IMR-90 (cell line): ENCODE data around the gene STRA8. TPM values are rescaled to one million over a fixed set of nuclear protein-coding genes. Genes with fewer than 3 reads are reported as not detected.

Experiments used
- ATAC-seq: fragments of 200-7000 bp; cut with Tn5 transposase; 2 replicates; pipeline ENCODE4 v1.9.1; 2020; ENCODE audit warnings: low read depth, mild to moderate bottlenecking, moderate library complexity
- BruUV-seq: library from RNA; stranded (reverse); fragments of 400-500 nt; replicated peaks from 2 replicates; lab custom pipeline; 2021; lab: Mats Ljungman, UMichigan
- CTCF ChIA-PET: fragments of 300-600 bp; formaldehyde crosslinking; extraction: SDS; loops from one replicate; lab custom pipeline; 2021; ENCODE audit warnings: antibody characterized with exemption; lab: Yijun Ruan, JAX
- POLR2A ChIA-PET: fragments of 300-600 bp; sonication (Branson Sonifier 250); formaldehyde crosslinking; loops from one replicate; lab custom pipeline; 2022; ENCODE audit warnings: antibody characterized with exemption; ENCODE audit not compliant: unreplicated experiment; lab: Charles Lee
- DNase-seq: peaks from one replicate; pipeline ENCODE4 v3.0.0; 2013
- H2AFZ ChIP-seq: replicated peaks from 2 replicates; pipeline ENCODE3; 2013; ENCODE audit warnings: low read length, mild to moderate bottlenecking; ENCODE audit not compliant: poor library complexity
- H2AK5ac ChIP-seq: 2 replicates; pipeline ENCODE4 v1.6.1; 2013; ENCODE audit warnings: low read depth, low read length, inconsistent platforms
- H2AK9ac ChIP-seq: replicated peaks from 2 replicates; pipeline ENCODE3; 2013; ENCODE audit warnings: mild to moderate bottlenecking, low read depth, low read length, moderate library complexity; ENCODE audit not compliant: poor library complexity
- H2BK120ac ChIP-seq: 2 replicates; pipeline ENCODE4 v1.6.1; 2013; ENCODE audit warnings: low read depth, low read length, inconsistent platforms
- H2BK15ac ChIP-seq: 3 replicates; pipeline ENCODE4 v1.6.1; 2013; ENCODE audit warnings: low read depth, low read length, inconsistent platforms
- H2BK20ac ChIP-seq: 2 replicates; pipeline ENCODE4 v1.6.1; 2013; ENCODE audit warnings: low read depth, mild to moderate bottlenecking, inconsistent platforms, low read length, moderate library complexity
- H2BK5ac ChIP-seq: 2 replicates; pipeline ENCODE4 v1.6.1; 2013; ENCODE audit warnings: mild to moderate bottlenecking, low read depth, low read length, inconsistent platforms; ENCODE audit not compliant: poor library complexity, severe bottlenecking
- H3K14ac ChIP-seq: replicated peaks from 2 replicates; pipeline ENCODE4 v1.6.1; 2013; ENCODE audit warnings: low read depth, low read length, inconsistent platforms
- H3K18ac ChIP-seq: 2 replicates; pipeline ENCODE4 v1.6.1; 2013; ENCODE audit warnings: low read depth, low read length, control low read depth
- H3K23ac ChIP-seq: 2 replicates; pipeline ENCODE4 v1.6.1; 2013; ENCODE audit warnings: low read depth, low read length, inconsistent platforms
- H3K27ac ChIP-seq: 2 replicates; pipeline ENCODE4 v1.5.1; 2013; ENCODE audit warnings: mild to moderate bottlenecking, control low read depth, low read length; ENCODE audit not compliant: insufficient read depth
- H3K27me3 ChIP-seq: 2 replicates; pipeline ENCODE4 v1.6.1; 2013; ENCODE audit warnings: low read length; ENCODE audit not compliant: control insufficient read depth, insufficient read depth
- H3K36me3 ChIP-seq: 2 replicates; pipeline ENCODE4 v1.6.1; 2013; ENCODE audit warnings: low read length, mixed read lengths; ENCODE audit not compliant: control insufficient read depth, insufficient read depth
- H3K4ac ChIP-seq: 2 replicates; pipeline ENCODE4 v1.6.1; 2013; ENCODE audit warnings: low read depth, low read length, inconsistent platforms
- H3K4me1 ChIP-seq: 2 replicates; pipeline ENCODE4 v1.6.1; 2013; ENCODE audit warnings: low read length, mixed read lengths; ENCODE audit not compliant: control insufficient read depth, insufficient read depth
- H3K4me2 ChIP-seq: 2 replicates; pipeline ENCODE4 v1.6.1; 2013; ENCODE audit warnings: low read depth, mild to moderate bottlenecking, control low read depth, low read length, moderate library complexity
- H3K4me3 ChIP-seq: 2 replicates; pipeline ENCODE4 v1.5.1; 2013; ENCODE audit warnings: low read depth, mild to moderate bottlenecking, control low read depth, low read length, moderate library complexity; ENCODE audit not compliant: insufficient read depth
- H3K56ac ChIP-seq: 2 replicates; pipeline ENCODE4 v1.6.1; 2013; ENCODE audit warnings: low read length, inconsistent platforms; ENCODE audit not compliant: insufficient read depth; ENCODE audit errors: extremely low read depth
- H3K79me1 ChIP-seq, 2 experiments: 2 replicates each; pipeline ENCODE4 v1.6.1; 2013; ENCODE audit warnings: low read length in 2 of 2, inconsistent platforms in 1 of 2, low read depth in 1 of 2
- H3K9ac ChIP-seq: 2 replicates; pipeline ENCODE4 v1.6.1; 2013; ENCODE audit warnings: low read depth, low read length, control low read depth
- H3K9me1 ChIP-seq: 2 replicates; pipeline ENCODE4 v1.6.1; 2013; ENCODE audit warnings: low read length, inconsistent platforms; ENCODE audit not compliant: insufficient read depth
- H3K9me3 ChIP-seq: 2 replicates; pipeline ENCODE4 v1.6.1; 2013; ENCODE audit warnings: low read length; ENCODE audit not compliant: control insufficient read depth, insufficient read depth
- H4K20me1 ChIP-seq: 2 replicates; pipeline ENCODE4 v1.6.1; 2013; ENCODE audit warnings: low read length, inconsistent platforms; ENCODE audit not compliant: insufficient read depth
- H4K5ac ChIP-seq: 2 replicates; pipeline ENCODE4 v1.6.1; 2013; ENCODE audit warnings: mild to moderate bottlenecking, low read depth, low read length, control low read depth
- H4K8ac ChIP-seq, 2 experiments: 2 replicates each; pipeline ENCODE4 v1.6.1; 2013; ENCODE audit warnings: low read depth in 2 of 2, low read length in 2 of 2, control low read depth in 1 of 2, inconsistent platforms in 1 of 2
- H4K91ac ChIP-seq: 2 replicates; pipeline ENCODE4 v1.6.1; 2013; ENCODE audit warnings: low read depth, low read length, inconsistent platforms; ENCODE audit not compliant: insufficient read depth
- CEBPB ChIP-seq: IDR thresholded peaks from 2 replicates; pipeline ENCODE4 v1.6.1; 2012; ENCODE audit warnings: low read depth, low read length, improper control_type of control experiment
- CHD1 ChIP-seq: IDR thresholded peaks from 2 replicates; pipeline ENCODE4 v1.6.1; 2012; ENCODE audit warnings: low read depth, low read length, improper control_type of control experiment
- ELK1 ChIP-seq: fragments of 150-350 bp; IDR thresholded peaks from 2 replicates; pipeline ENCODE4 v1.6.1; 2016; ENCODE audit warnings: low read depth, mild to moderate bottlenecking, low read length, moderate library complexity, borderline replicate concordance
- FOS ChIP-seq: fragments of 150-350 bp; IDR thresholded peaks from 2 replicates; pipeline ENCODE4 v1.6.1; 2016; ENCODE audit warnings: low read depth, low read length
- MAZ ChIP-seq: IDR thresholded peaks from 2 replicates; pipeline ENCODE4 v1.6.1; 2012; ENCODE audit warnings: low read depth, mild to moderate bottlenecking, low read length, improper control_type of control experiment, moderate library complexity, borderline replicate concordance
- POLR2A ChIP-seq: IDR thresholded peaks from 2 replicates; pipeline ENCODE4 v1.6.1; 2012; ENCODE audit warnings: mild to moderate bottlenecking, low read depth, low read length
- RAD21 ChIP-seq: IDR thresholded peaks from 2 replicates; pipeline ENCODE4 v1.6.1; 2012; ENCODE audit warnings: low read length, improper control_type of control experiment
- RCOR1 ChIP-seq: IDR thresholded peaks from 2 replicates; pipeline ENCODE4 v1.6.1; 2012; ENCODE audit warnings: mild to moderate bottlenecking, low read length, improper control_type of control experiment; ENCODE audit not compliant: insufficient replicate concordance
- RFX5 ChIP-seq: IDR thresholded peaks from 2 replicates; pipeline ENCODE4 v1.8.0; 2012; ENCODE audit warnings: low read depth, mild to moderate bottlenecking, low read length, moderate library complexity
- SMC3 ChIP-seq: fragments of 150-350 bp; IDR thresholded peaks from 2 replicates; pipeline ENCODE4 v1.6.1; 2016; ENCODE audit warnings: low read depth, mild to moderate bottlenecking, antibody characterized with exemption, low read length, moderate library complexity
- USF2 ChIP-seq: fragments of 150-350 bp; IDR thresholded peaks from 2 replicates; pipeline ENCODE4 v1.6.1; 2017; ENCODE audit warnings: mild to moderate bottlenecking, antibody characterized with exemption, low read length, low read depth
- WGBS, 2 experiments: methylation state at CpG; one replicate each; pipeline versions ENCODE4 v1.1.5 to v1.1.7; 2013; ENCODE audit warnings: missing lambda C conversion rate in 2 of 2; ENCODE audit not compliant: insufficient read length in 1 of 2; ENCODE audit errors: extremely low coverage in 2 of 2; 5-methylcytosine and 5-hydroxymethylcytosine counted together
- dilution Hi-C: fragments of 300-500 bp; cut with HindIII; formaldehyde crosslinking; loops from one replicate; pipeline ENCODE4 v1.14.3; 2018; ENCODE audit warnings: low sequenced_read_pairs; ENCODE audit not compliant: unreplicated experiment
- in situ Hi-C: fragments of 300-500 bp; cut with MboI; formaldehyde crosslinking; loops from 3 replicates; pipeline ENCODE4 v1.14.3; 2019; ENCODE audit warnings: low sequenced_read_pairs, inconsistent platforms, mixed read lengths
- intact Hi-C: fragments of 100-400 bp; cut with micrococcal nuclease; formaldehyde crosslinking; loops from 2 replicates; pipeline ENCODE4 v1.10.0; 2022
- polyA plus RNA-seq, 3 experiments: library from polyadenylated mRNA; depleted of rRNA; stranded (reverse); fragments of >200 nt; gene quantifications; 2 replicates each; pipeline ENCODE4 v1.2.3, GENCODE V29; 2012; ENCODE audit warnings: low replicate concordance in 1 of 3
- total RNA-seq: library from RNA; depleted of rRNA; stranded (reverse); fragments of >200 nt; gene quantifications from 2 replicates; pipeline ENCODE4 v1.2.3, GENCODE V29; 2012

Gene STRA8
- total and polyA plus RNA-seq, 2 of the 4 experiments (the other 2 are of a cell fraction) = not detected

GRCh38 chr7:135242096-135242684 is 8.6 kb downstream of the STRA8 start:
- Histone ChIP-seq H3K23ac (no peak overlapping the region), H2BK15ac (no peak overlapping the region), H3K56ac (no peak overlapping the region), H3K4me1 (no peaks in the 10 kb centered on the region), H3K9me3 (no peaks in the 10 kb centered on the region), H4K91ac (no peak overlapping the region), H3K9ac (no peak overlapping the region), H3K27me3 (peaks cover 35% of the 10 kb centered on the region), H3K4me3 (no peak overlapping the region), H3K4me2 (no peak overlapping the region), H3K18ac (no peak overlapping the region), H3K4ac (no peak overlapping the region), H2AFZ (no peak overlapping the region), H3K9me1 (no peaks in the 10 kb centered on the region), H3K27ac (no peak overlapping the region), H2BK20ac (no peak overlapping the region), H3K79me1 (no peaks in the 10 kb centered on the region), H2BK120ac (no peak overlapping the region), H4K20me1 (no peaks in the 10 kb centered on the region), H4K5ac (no peak overlapping the region), H2BK5ac (no peak overlapping the region), H2AK9ac (no peak overlapping the region), H3K36me3 (no peaks in the 10 kb centered on the region), H4K8ac (no peak overlapping the region), H2AK5ac (no peak overlapping the region), H3K14ac (no peak overlapping the region)
- CTCF ChIA-PET = no interaction called here
- intact Hi-C loops (no loop called here), in situ Hi-C loops (no loop called here), dilution Hi-C loops (no loop called here)
- DNase-seq (no peak), ATAC-seq (no peak)
- POLR2A ChIA-PET = no interaction called here
- 59% methylated on average over 4 of the region's 5 CpGs; no CpG with 5 or more reads in 1 of the 2 experiments for WGBS, 2 experiments
- no TSS peak for BruUV-seq
- TF ChIP-seq CHD1 (no peak), RFX5 (no peak), USF2 (no peak), CEBPB (no peak), RAD21 (no peak), RCOR1 (no peak), ELK1 (no peak), POLR2A (no peak), SMC3 (no peak), MAZ (no peak), FOS (no peak)
